Activated CD8-positive, alpha-beta T cell treated with anti-CD3 and anti-CD28 coated beads for 36 hours (primary cell): ENCODE results near the gene GPC6. TPM values are rescaled to one million over a fixed set of nuclear protein-coding genes. Genes with fewer than 3 reads are reported as not detected.

Source experiments
- ATAC-seq: fragments of 200-7000 bp; cut with Tn5 transposase; one replicate; pipeline ENCODE4 v1.10.0; 2021; ENCODE audit warnings: mild to moderate bottlenecking, moderate library complexity
- CTCF ChIA-PET: fragments of 350-600 bp; sonication (Branson Sonifier 250); formaldehyde crosslinking; loops from one replicate; lab custom pipeline; 2021; ENCODE audit warnings: antibody characterized with exemption; lab: Charles Lee
- POLR2A ChIA-PET: fragments of 350-600 bp; sonication (Branson Sonifier 250); formaldehyde crosslinking; loops from one replicate; lab custom pipeline; 2021; ENCODE audit warnings: antibody characterized with exemption; lab: Charles Lee
- DNase-seq: peaks from one replicate; pipeline ENCODE4 v3.0.0-alpha.2; 2020
- H3K27ac Mint-ChIP-seq: one replicate; pipeline ENCODE4 v1.8.0; 2021; ENCODE audit warnings: mild to moderate bottlenecking, mixed read lengths
- H3K27me3 Mint-ChIP-seq: one replicate; pipeline ENCODE4 v1.8.0; 2021; ENCODE audit warnings: mixed read lengths
- H3K36me3 Mint-ChIP-seq: one replicate; pipeline ENCODE4 v1.8.0; 2021; ENCODE audit warnings: low read depth, mixed read lengths
- H3K4me1 Mint-ChIP-seq: one replicate; pipeline ENCODE4 v1.8.0; 2021; ENCODE audit warnings: low read depth, mixed read lengths
- H3K4me3 Mint-ChIP-seq: one replicate; pipeline ENCODE4 v1.8.0; 2021; ENCODE audit warnings: mild to moderate bottlenecking, moderate library complexity, mixed read lengths
- H3K9me3 Mint-ChIP-seq: one replicate; pipeline ENCODE4 v1.8.0; 2021; ENCODE audit warnings: mixed read lengths
- intact Hi-C: fragments of 100-400 bp; cut with micrococcal nuclease; formaldehyde crosslinking; loops from one replicate; pipeline ENCODE4 v1.10.0; 2022
- total RNA-seq, 2 experiments: library from RNA; stranded (reverse); gene quantifications; one replicate each; pipeline ENCODE4 v1.2.3, GENCODE V29; 2021
- TF ChIP-seq, protein P1 (sequence below): fragments of 200-600 bp; IDR thresholded peaks from one replicate; pipeline ENCODE4 v1.8.0; 2022; ENCODE audit warnings: antibody characterized with exemption, mild to moderate bottlenecking

GPC6 gene
- total RNA-seq, 2 experiments from 2014 or later, result not detected

- no peaks in the 10 kb centered on the region for H3K9me3 Mint-ChIP-seq
- ChIA-PET POLR2A (no interaction called here), CTCF (no interaction called here)
- H3K36me3 Mint-ChIP-seq, result no peaks in the 10 kb centered on the region
- no peak overlapping the region for H3K4me3 Mint-ChIP-seq
- intact Hi-C loops, result no loop called here
- H3K27me3 Mint-ChIP-seq, result no peaks in the 10 kb centered on the region
- ATAC-seq (no peak), DNase-seq (no peak)
- TF ChIP-seq, protein P1, sequence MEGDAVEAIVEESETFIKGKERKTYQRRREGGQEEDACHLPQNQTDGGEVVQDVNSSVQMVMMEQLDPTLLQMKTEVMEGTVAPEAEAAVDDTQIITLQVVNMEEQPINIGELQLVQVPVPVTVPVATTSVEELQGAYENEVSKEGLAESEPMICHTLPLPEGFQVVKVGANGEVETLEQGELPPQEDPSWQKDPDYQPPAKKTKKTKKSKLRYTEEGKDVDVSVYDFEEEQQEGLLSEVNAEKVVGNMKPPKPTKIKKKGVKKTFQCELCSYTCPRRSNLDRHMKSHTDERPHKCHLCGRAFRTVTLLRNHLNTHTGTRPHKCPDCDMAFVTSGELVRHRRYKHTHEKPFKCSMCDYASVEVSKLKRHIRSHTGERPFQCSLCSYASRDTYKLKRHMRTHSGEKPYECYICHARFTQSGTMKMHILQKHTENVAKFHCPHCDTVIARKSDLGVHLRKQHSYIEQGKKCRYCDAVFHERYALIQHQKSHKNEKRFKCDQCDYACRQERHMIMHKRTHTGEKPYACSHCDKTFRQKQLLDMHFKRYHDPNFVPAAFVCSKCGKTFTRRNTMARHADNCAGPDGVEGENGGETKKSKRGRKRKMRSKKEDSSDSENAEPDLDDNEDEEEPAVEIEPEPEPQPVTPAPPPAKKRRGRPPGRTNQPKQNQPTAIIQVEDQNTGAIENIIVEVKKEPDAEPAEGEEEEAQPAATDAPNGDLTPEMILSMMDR, result no peak
- no peaks in the 10 kb centered on the region for H3K4me1 Mint-ChIP-seq
- H3K27ac Mint-ChIP-seq, result no peak overlapping the region
These were observed 913.9 kb downstream of the GPC6 start for GRCh38 chr13:94140511-94140910.

GRCh38 chr13:94143624-94144350, 917.2 kb downstream of the GPC6 start:
- ChIA-PET CTCF (interaction anchor here (1.4 kb wide), 1 partner anchor 19 kb away, joined by 3 read pairs; no protein-coding TSS in a partner anchor), POLR2A (interaction anchor here (0.7 kb wide), 1 partner anchor 806 kb away, joined by 3 read pairs; no protein-coding TSS in a partner anchor)
- ATAC-seq (no peak), DNase-seq (no peak)
- H3K27me3 Mint-ChIP-seq, result no peaks in the 10 kb centered on the region
- no peaks in the 10 kb centered on the region for H3K4me1 Mint-ChIP-seq
- no peaks in the 10 kb centered on the region for H3K9me3 Mint-ChIP-seq
- no peak overlapping the region for H3K27ac Mint-ChIP-seq
- TF ChIP-seq, protein P1, result no peak
- intact Hi-C loops, result no loop called here
- no peaks in the 10 kb centered on the region for H3K36me3 Mint-ChIP-seq
- H3K4me3 Mint-ChIP-seq, result no peak overlapping the region

DNA sequence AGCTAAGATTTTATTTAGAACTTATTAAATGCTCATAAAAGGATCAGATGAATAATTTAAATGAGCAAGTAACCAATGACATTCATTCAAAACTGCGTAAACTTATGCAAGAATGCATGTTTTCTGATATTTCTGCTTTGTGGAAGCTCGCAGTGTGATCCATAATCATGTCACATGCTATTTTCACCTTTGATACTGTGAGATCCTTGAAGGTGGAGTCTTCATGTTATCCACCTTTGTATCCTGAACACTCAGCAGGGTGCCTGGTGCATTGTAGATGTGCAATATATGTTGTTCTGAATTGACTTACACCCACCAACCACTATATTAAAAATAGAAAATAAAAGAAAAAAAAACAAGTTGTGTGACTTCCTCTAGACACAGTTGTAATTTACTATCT, 919.4 kb downstream of the GPC6 start:
- Mint-ChIP-seq H3K4me1 (no peaks in the 10 kb centered on the region), H3K9me3 (no peaks in the 10 kb centered on the region), H3K27me3 (peaks cover 4% of the 10 kb centered on the region), H3K36me3 (no peaks in the 10 kb centered on the region), H3K4me3 (no peak overlapping the region), H3K27ac (no peak overlapping the region)
- ChIA-PET POLR2A (no interaction called here), CTCF (no interaction called here)
- no peak for DNase-seq
- TF ChIP-seq, protein P1, result no peak
- no peak for ATAC-seq
- intact Hi-C loops, result no loop called here

DNA sequence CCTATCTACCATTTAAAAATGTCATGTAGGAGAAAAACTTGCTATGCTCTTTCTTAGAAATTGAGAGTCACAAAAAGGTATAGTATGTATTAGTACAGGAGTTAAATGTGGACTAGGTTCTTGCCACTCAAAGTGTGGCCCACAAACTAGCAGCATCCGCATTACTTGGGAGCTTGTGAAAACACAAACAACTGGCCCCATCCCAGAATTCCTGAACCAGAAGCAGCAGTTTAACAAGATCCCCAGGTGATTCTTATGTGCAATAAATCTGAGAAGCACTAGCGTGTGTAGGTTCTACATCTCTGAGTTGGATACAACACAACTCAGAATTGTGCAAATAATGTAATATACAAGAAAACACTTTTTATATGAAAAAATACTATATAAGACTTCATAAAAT, 927.0 kb downstream of the GPC6 start:
- TF ChIP-seq, protein P1, result no peak

GRCh38 chr13:94154367-94154766, 927.8 kb downstream of the GPC6 start:
- TF ChIP-seq, protein P1, result no peak
- intact Hi-C loops, result no loop called here
- peaks cover 4% of the 10 kb centered on the region for H3K27me3 Mint-ChIP-seq

More for the DNA sequence above, 927.0 kb downstream of the GPC6 start:
- Mint-ChIP-seq H3K4me3 (no peak overlapping the region), H3K27me3 (peaks cover 4% of the 10 kb centered on the region), H3K4me1 (no peaks in the 10 kb centered on the region), H3K27ac (no peak overlapping the region), H3K9me3 (no peaks in the 10 kb centered on the region), H3K36me3 (no peaks in the 10 kb centered on the region)
- DNase-seq, result no peak
- ChIA-PET CTCF (interaction anchor here (1.2 to 1.5 kb wide), 2 partner anchors 14 to 192 kb away, joined by 4 read pairs; no protein-coding TSS in a partner anchor), POLR2A (no interaction called here)
- intact Hi-C loops, result no loop called here
- no peak for ATAC-seq

More at GRCh38 chr13:94154367-94154766, 927.8 kb downstream of the GPC6 start:
- H3K36me3 Mint-ChIP-seq, result no peaks in the 10 kb centered on the region
- no peak overlapping the region for H3K27ac Mint-ChIP-seq
- H3K9me3 Mint-ChIP-seq, result no peaks in the 10 kb centered on the region
- CTCF ChIA-PET, result no interaction called here
- no peak overlapping the region for H3K4me3 Mint-ChIP-seq
- no peaks in the 10 kb centered on the region for H3K4me1 Mint-ChIP-seq
- POLR2A ChIA-PET, result no interaction called here
- DNase-seq, result no peak
- ATAC-seq, result no peak
